Ishikawa (cell line): ENCODE measurements around the gene RELN.

Source experiments
- CEBPB ChIP-seq: IDR thresholded peaks from 2 replicates; pipeline ENCODE4 v1.6.1; 2012
- CREB1 ChIP-seq: IDR thresholded peaks from 2 replicates; pipeline ENCODE4 v1.6.1; 2012; ENCODE audit warnings: low read depth
- EGR1 ChIP-seq: IDR thresholded peaks from 2 replicates; pipeline ENCODE4 v1.6.1; 2012
- EP300 ChIP-seq: IDR thresholded peaks from 2 replicates; pipeline ENCODE4 v1.6.1; 2012; ENCODE audit warnings: borderline replicate concordance
- FOXM1 ChIP-seq: IDR thresholded peaks from 2 replicates; pipeline ENCODE4 v1.6.1; 2012; ENCODE audit warnings: low read depth, borderline replicate concordance
- NFIC ChIP-seq: IDR thresholded peaks from 2 replicates; pipeline ENCODE4 v1.6.1; 2012
- RAD21 ChIP-seq: IDR thresholded peaks from 2 replicates; pipeline ENCODE4 v1.6.1; 2012; ENCODE audit warnings: low read depth
- TAF1 ChIP-seq: IDR thresholded peaks from 2 replicates; pipeline ENCODE4 v1.6.1; 2012; ENCODE audit warnings: low read depth, mild to moderate bottlenecking
- TCF12 ChIP-seq: IDR thresholded peaks from 2 replicates; pipeline ENCODE4 v1.6.1; 2012; ENCODE audit warnings: low read depth
- TEAD4 ChIP-seq: IDR thresholded peaks from 2 replicates; pipeline ENCODE4 v1.6.1; 2012
- YY1 ChIP-seq: IDR thresholded peaks from 2 replicates; pipeline ENCODE4 v1.6.1; 2012; ENCODE audit warnings: low read depth
- ZBTB7A ChIP-seq: IDR thresholded peaks from 2 replicates; pipeline ENCODE4 v1.6.1; 2012; ENCODE audit warnings: low read depth
- TF ChIP-seq, protein P1 (sequence below): IDR thresholded peaks from 2 replicates; pipeline ENCODE4 v1.6.1; 2012
- TF ChIP-seq, protein P2 (sequence below): IDR thresholded peaks from 2 replicates; pipeline ENCODE4 v1.6.1; 2012; ENCODE audit warnings: low read depth, mild to moderate bottlenecking
- TF ChIP-seq, protein P3 (sequence below): IDR thresholded peaks from 2 replicates; pipeline ENCODE4 v1.6.1; 2012

Gene RELN

DNA sequence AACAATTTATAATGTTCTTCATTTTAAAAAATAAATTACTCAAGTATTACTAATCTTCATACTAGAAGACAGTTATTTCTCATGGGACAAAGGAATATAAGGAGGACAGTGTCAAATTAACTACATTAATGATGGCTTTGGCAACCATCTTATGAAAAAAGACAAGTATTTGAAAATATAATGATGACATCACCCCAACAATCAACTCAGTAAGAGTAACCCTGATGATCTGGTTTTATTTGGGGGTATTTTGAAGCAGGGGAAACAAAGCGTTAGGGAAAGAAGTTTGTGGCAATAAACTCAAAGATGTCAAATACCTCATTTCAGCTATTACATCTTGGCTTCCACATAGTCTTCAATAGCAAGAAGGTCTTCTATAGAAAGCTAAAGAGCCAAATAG is 29.0 kb upstream of the RELN start:
- TF ChIP-seq TEAD4, result no peak
- TF ChIP-seq RAD21, result no peak
- no peak for TF ChIP-seq FOXM1
- TF ChIP-seq CEBPB, result no peak
- no peak for TF ChIP-seq NFIC
- TF ChIP-seq YY1, result no peak
- TF ChIP-seq, protein P1, sequence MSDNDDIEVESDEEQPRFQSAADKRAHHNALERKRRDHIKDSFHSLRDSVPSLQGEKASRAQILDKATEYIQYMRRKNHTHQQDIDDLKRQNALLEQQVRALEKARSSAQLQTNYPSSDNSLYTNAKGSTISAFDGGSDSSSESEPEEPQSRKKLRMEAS, result no peak
- no peak for TF ChIP-seq EP300
- TF ChIP-seq, protein P2, sequence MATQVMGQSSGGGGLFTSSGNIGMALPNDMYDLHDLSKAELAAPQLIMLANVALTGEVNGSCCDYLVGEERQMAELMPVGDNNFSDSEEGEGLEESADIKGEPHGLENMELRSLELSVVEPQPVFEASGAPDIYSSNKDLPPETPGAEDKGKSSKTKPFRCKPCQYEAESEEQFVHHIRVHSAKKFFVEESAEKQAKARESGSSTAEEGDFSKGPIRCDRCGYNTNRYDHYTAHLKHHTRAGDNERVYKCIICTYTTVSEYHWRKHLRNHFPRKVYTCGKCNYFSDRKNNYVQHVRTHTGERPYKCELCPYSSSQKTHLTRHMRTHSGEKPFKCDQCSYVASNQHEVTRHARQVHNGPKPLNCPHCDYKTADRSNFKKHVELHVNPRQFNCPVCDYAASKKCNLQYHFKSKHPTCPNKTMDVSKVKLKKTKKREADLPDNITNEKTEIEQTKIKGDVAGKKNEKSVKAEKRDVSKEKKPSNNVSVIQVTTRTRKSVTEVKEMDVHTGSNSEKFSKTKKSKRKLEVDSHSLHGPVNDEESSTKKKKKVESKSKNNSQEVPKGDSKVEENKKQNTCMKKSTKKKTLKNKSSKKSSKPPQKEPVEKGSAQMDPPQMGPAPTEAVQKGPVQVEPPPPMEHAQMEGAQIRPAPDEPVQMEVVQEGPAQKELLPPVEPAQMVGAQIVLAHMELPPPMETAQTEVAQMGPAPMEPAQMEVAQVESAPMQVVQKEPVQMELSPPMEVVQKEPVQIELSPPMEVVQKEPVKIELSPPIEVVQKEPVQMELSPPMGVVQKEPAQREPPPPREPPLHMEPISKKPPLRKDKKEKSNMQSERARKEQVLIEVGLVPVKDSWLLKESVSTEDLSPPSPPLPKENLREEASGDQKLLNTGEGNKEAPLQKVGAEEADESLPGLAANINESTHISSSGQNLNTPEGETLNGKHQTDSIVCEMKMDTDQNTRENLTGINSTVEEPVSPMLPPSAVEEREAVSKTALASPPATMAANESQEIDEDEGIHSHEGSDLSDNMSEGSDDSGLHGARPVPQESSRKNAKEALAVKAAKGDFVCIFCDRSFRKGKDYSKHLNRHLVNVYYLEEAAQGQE, result no peak
- no peak for TF ChIP-seq TAF1
- TF ChIP-seq EGR1, result no peak

DNA sequence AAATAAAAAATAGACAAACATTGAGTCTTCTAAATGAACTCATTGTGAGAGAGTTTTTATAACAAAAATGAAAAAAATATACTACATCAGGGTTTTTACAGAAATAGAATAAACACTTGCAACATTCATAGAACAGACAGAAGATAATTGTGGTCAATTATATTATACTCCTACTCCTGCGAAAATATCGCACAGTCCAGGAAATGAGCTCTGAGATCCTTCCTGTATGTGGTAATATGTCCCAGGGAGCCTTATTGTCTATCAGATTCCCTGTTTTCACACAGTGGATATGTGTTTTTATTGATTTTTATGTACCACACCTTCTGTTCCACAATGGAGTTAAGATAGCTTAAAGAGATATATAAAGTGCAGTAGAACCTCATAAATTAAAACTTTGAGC is 27.5 kb upstream of the RELN start:
- TF ChIP-seq, protein P2, result no peak
- no peak for TF ChIP-seq ZBTB7A
- TF ChIP-seq, protein P3, sequence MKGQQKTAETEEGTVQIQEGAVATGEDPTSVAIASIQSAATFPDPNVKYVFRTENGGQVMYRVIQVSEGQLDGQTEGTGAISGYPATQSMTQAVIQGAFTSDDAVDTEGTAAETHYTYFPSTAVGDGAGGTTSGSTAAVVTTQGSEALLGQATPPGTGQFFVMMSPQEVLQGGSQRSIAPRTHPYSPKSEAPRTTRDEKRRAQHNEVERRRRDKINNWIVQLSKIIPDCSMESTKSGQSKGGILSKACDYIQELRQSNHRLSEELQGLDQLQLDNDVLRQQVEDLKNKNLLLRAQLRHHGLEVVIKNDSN, result no peak
- TF ChIP-seq NFIC, result no peak
- no peak for TF ChIP-seq RAD21
- no peak for TF ChIP-seq FOXM1
- no peak for TF ChIP-seq TAF1
- TF ChIP-seq TEAD4, result no peak
- no peak for TF ChIP-seq CREB1
- no peak for TF ChIP-seq CEBPB
- no peak for TF ChIP-seq TCF12

DNA sequence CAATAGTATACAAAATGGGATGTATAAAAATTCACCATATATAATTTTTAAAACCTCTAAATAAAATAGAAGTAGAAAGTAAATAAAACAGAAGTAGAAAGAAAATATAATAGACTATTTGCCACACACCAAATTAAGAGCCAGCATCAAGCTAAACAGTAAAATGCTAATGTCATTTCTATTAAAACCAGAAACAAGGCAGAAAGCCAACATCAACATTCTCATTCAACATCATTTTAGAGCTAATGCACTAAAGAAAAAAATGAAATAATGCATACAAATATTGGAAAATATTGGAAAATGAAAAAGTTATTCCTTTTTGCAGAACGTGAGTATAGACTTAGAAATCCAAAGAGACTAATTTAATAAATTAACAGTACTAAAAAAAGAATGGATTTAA is 23.4 kb upstream of the RELN start:
- TF ChIP-seq TCF12 (no peak), FOXM1 (no peak), TEAD4 (no peak), NFIC (no peak)
- TF ChIP-seq, protein P2, result no peak

DNA sequence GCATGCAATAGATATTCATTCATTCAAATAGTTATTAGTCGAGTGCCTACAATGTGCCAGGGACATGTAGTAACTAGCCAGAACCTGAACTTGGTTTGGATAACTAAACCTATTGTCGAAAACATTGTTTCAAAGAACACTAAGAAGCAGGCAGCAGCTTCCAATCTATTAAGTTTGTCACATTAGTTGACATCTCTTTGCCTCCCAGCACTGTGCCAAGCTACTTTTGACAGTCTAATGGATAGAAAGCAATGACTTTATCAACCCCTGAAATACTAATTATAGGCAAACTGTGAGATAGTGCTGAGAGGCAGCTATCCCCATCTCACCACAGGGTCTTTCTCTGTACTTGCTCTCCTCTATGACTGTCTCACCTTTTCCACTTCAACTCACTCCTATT is 22.4 kb upstream of the RELN start:
- TF ChIP-seq TEAD4 (no peak), TAF1 (no peak)

DNA sequence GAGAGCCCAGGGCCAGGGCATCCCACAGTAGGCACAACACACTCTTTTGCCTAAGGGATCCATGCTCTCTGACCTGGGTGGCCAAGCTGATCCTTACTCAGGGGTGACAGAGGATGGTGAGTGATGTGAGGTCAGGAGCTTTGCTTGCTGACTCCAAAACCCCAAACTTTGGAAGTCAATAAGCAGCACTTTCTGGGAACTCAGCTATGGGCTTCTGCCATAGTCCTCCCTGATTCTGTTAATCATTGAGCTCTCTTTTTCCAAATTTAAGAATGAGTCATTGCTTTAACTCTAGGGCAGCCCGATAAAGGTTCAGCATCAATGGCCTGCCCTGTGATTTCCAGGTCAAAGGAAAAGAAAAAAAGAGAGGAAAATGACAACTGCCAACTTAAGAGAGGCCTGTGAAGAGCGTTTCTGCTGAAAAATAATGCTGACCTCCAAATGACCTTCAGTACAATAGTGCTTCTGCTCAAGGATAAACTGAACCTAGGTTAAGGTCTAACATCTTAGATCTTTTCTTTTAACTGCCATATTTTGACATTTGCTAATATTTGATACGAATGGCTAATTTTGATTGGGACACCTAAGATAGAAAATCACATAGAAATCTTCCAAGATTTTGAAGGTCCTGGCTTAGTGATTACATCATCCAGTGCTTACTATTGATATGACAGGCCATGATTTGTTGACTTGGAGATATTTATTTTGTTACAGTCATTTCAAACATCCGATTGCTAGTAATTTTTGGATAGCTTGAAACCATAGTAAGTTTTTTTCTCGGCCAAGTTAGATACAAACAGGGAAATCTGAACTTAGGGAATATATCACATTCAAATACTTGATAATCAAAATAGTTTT is 20.8 kb upstream of the RELN start:
- no peak for TF ChIP-seq EGR1
- no peak for TF ChIP-seq TEAD4
- no peak for TF ChIP-seq CEBPB
- no peak for TF ChIP-seq NFIC
- TF ChIP-seq YY1, result no peak
- no peak for TF ChIP-seq CREB1
- no peak for TF ChIP-seq FOXM1
- no peak for TF ChIP-seq TAF1
- TF ChIP-seq, protein P2, result no peak
- TF ChIP-seq, protein P3, result no peak
- TF ChIP-seq, protein P1, result no peak
- TF ChIP-seq EP300, result no peak
- TF ChIP-seq RAD21, result no peak
- TF ChIP-seq ZBTB7A, result no peak
- TF ChIP-seq TCF12, result no peak
